IMR-90 (cell line): ENCODE measurements around the gene NLGN2. TPM values are rescaled to one million over a fixed set of nuclear protein-coding genes. Genes with fewer than 3 reads are reported as not detected.

ENCODE experiments used
- ATAC-seq: fragments of 200-7000 bp; cut with Tn5 transposase; 2 replicates; pipeline ENCODE4 v1.9.1; 2020; ENCODE audit warnings: low read depth, mild to moderate bottlenecking, moderate library complexity
- BruUV-seq: library from RNA; stranded (reverse); fragments of 400-500 nt; replicated peaks from 2 replicates; lab custom pipeline; 2021; lab: Mats Ljungman, UMichigan
- CTCF ChIA-PET: fragments of 300-600 bp; formaldehyde crosslinking; extraction: SDS; loops from one replicate; lab custom pipeline; 2021; ENCODE audit warnings: antibody characterized with exemption; lab: Yijun Ruan, JAX
- POLR2A ChIA-PET: fragments of 300-600 bp; sonication (Branson Sonifier 250); formaldehyde crosslinking; loops from one replicate; lab custom pipeline; 2022; ENCODE audit warnings: antibody characterized with exemption; ENCODE audit not compliant: unreplicated experiment; lab: Charles Lee
- DNase-seq: peaks from one replicate; pipeline ENCODE4 v3.0.0; 2013
- H2AFZ ChIP-seq: replicated peaks from 2 replicates; pipeline ENCODE3; 2013; ENCODE audit warnings: low read length, mild to moderate bottlenecking; ENCODE audit not compliant: poor library complexity
- H2AK5ac ChIP-seq: 2 replicates; pipeline ENCODE4 v1.6.1; 2013; ENCODE audit warnings: low read depth, low read length, inconsistent platforms
- H2AK9ac ChIP-seq: replicated peaks from 2 replicates; pipeline ENCODE3; 2013; ENCODE audit warnings: mild to moderate bottlenecking, low read depth, low read length, moderate library complexity; ENCODE audit not compliant: poor library complexity
- H2BK120ac ChIP-seq: 2 replicates; pipeline ENCODE4 v1.6.1; 2013; ENCODE audit warnings: low read depth, low read length, inconsistent platforms
- H2BK15ac ChIP-seq: 3 replicates; pipeline ENCODE4 v1.6.1; 2013; ENCODE audit warnings: low read depth, low read length, inconsistent platforms
- H2BK20ac ChIP-seq: 2 replicates; pipeline ENCODE4 v1.6.1; 2013; ENCODE audit warnings: low read depth, mild to moderate bottlenecking, inconsistent platforms, low read length, moderate library complexity
- H2BK5ac ChIP-seq: 2 replicates; pipeline ENCODE4 v1.6.1; 2013; ENCODE audit warnings: mild to moderate bottlenecking, low read depth, low read length, inconsistent platforms; ENCODE audit not compliant: poor library complexity, severe bottlenecking
- H3K14ac ChIP-seq: replicated peaks from 2 replicates; pipeline ENCODE4 v1.6.1; 2013; ENCODE audit warnings: low read depth, low read length, inconsistent platforms
- H3K18ac ChIP-seq: 2 replicates; pipeline ENCODE4 v1.6.1; 2013; ENCODE audit warnings: low read depth, low read length, control low read depth
- H3K23ac ChIP-seq: 2 replicates; pipeline ENCODE4 v1.6.1; 2013; ENCODE audit warnings: low read depth, low read length, inconsistent platforms
- H3K27ac ChIP-seq: 2 replicates; pipeline ENCODE4 v1.5.1; 2013; ENCODE audit warnings: mild to moderate bottlenecking, control low read depth, low read length; ENCODE audit not compliant: insufficient read depth
- H3K27me3 ChIP-seq: 2 replicates; pipeline ENCODE4 v1.6.1; 2013; ENCODE audit warnings: low read length; ENCODE audit not compliant: control insufficient read depth, insufficient read depth
- H3K36me3 ChIP-seq: 2 replicates; pipeline ENCODE4 v1.6.1; 2013; ENCODE audit warnings: low read length, mixed read lengths; ENCODE audit not compliant: control insufficient read depth, insufficient read depth
- H3K4ac ChIP-seq: 2 replicates; pipeline ENCODE4 v1.6.1; 2013; ENCODE audit warnings: low read depth, low read length, inconsistent platforms
- H3K4me1 ChIP-seq: 2 replicates; pipeline ENCODE4 v1.6.1; 2013; ENCODE audit warnings: low read length, mixed read lengths; ENCODE audit not compliant: control insufficient read depth, insufficient read depth
- H3K4me2 ChIP-seq: 2 replicates; pipeline ENCODE4 v1.6.1; 2013; ENCODE audit warnings: low read depth, mild to moderate bottlenecking, control low read depth, low read length, moderate library complexity
- H3K4me3 ChIP-seq: 2 replicates; pipeline ENCODE4 v1.5.1; 2013; ENCODE audit warnings: low read depth, mild to moderate bottlenecking, control low read depth, low read length, moderate library complexity; ENCODE audit not compliant: insufficient read depth
- H3K56ac ChIP-seq: 2 replicates; pipeline ENCODE4 v1.6.1; 2013; ENCODE audit warnings: low read length, inconsistent platforms; ENCODE audit not compliant: insufficient read depth; ENCODE audit errors: extremely low read depth
- H3K79me1 ChIP-seq, 2 experiments: 2 replicates each; pipeline ENCODE4 v1.6.1; 2013; ENCODE audit warnings: low read length in 2 of 2, inconsistent platforms in 1 of 2, low read depth in 1 of 2
- H3K9ac ChIP-seq: 2 replicates; pipeline ENCODE4 v1.6.1; 2013; ENCODE audit warnings: low read depth, low read length, control low read depth
- H3K9me1 ChIP-seq: 2 replicates; pipeline ENCODE4 v1.6.1; 2013; ENCODE audit warnings: low read length, inconsistent platforms; ENCODE audit not compliant: insufficient read depth
- H3K9me3 ChIP-seq: 2 replicates; pipeline ENCODE4 v1.6.1; 2013; ENCODE audit warnings: low read length; ENCODE audit not compliant: control insufficient read depth, insufficient read depth
- H4K20me1 ChIP-seq: 2 replicates; pipeline ENCODE4 v1.6.1; 2013; ENCODE audit warnings: low read length, inconsistent platforms; ENCODE audit not compliant: insufficient read depth
- H4K5ac ChIP-seq: 2 replicates; pipeline ENCODE4 v1.6.1; 2013; ENCODE audit warnings: mild to moderate bottlenecking, low read depth, low read length, control low read depth
- H4K8ac ChIP-seq, 2 experiments: 2 replicates each; pipeline ENCODE4 v1.6.1; 2013; ENCODE audit warnings: low read depth in 2 of 2, low read length in 2 of 2, control low read depth in 1 of 2, inconsistent platforms in 1 of 2
- H4K91ac ChIP-seq: 2 replicates; pipeline ENCODE4 v1.6.1; 2013; ENCODE audit warnings: low read depth, low read length, inconsistent platforms; ENCODE audit not compliant: insufficient read depth
- MAZ ChIP-seq: IDR thresholded peaks from 2 replicates; pipeline ENCODE4 v1.6.1; 2012; ENCODE audit warnings: low read depth, mild to moderate bottlenecking, low read length, improper control_type of control experiment, moderate library complexity, borderline replicate concordance
- MXI1 ChIP-seq: IDR thresholded peaks from 2 replicates; pipeline ENCODE4 v1.6.1; 2012; ENCODE audit warnings: low read depth, mild to moderate bottlenecking, low read length, moderate library complexity, borderline replicate concordance
- NFE2L2 ChIP-seq: fragments of 150-350 bp; IDR thresholded peaks from 2 replicates; pipeline ENCODE4 v1.6.1; 2016; ENCODE audit warnings: low read depth, mild to moderate bottlenecking, low read length
- SMC3 ChIP-seq: fragments of 150-350 bp; IDR thresholded peaks from 2 replicates; pipeline ENCODE4 v1.6.1; 2016; ENCODE audit warnings: low read depth, mild to moderate bottlenecking, antibody characterized with exemption, low read length, moderate library complexity
- WGBS, 2 experiments: methylation state at CpG; one replicate each; pipeline versions ENCODE4 v1.1.5 to v1.1.7; 2013; ENCODE audit warnings: missing lambda C conversion rate in 2 of 2; ENCODE audit not compliant: insufficient read length in 1 of 2; ENCODE audit errors: extremely low coverage in 2 of 2; 5-methylcytosine and 5-hydroxymethylcytosine counted together
- dilution Hi-C: fragments of 300-500 bp; cut with HindIII; formaldehyde crosslinking; loops from one replicate; pipeline ENCODE4 v1.14.3; 2018; ENCODE audit warnings: low sequenced_read_pairs; ENCODE audit not compliant: unreplicated experiment
- in situ Hi-C: fragments of 300-500 bp; cut with MboI; formaldehyde crosslinking; loops from 3 replicates; pipeline ENCODE4 v1.14.3; 2019; ENCODE audit warnings: low sequenced_read_pairs, inconsistent platforms, mixed read lengths
- intact Hi-C: fragments of 100-400 bp; cut with micrococcal nuclease; formaldehyde crosslinking; loops from 2 replicates; pipeline ENCODE4 v1.10.0; 2022
- polyA plus RNA-seq, 3 experiments: library from polyadenylated mRNA; depleted of rRNA; stranded (reverse); fragments of >200 nt; gene quantifications; 2 replicates each; pipeline ENCODE4 v1.2.3, GENCODE V29; 2012; ENCODE audit warnings: low replicate concordance in 1 of 3
- total RNA-seq: library from RNA; depleted of rRNA; stranded (reverse); fragments of >200 nt; gene quantifications from 2 replicates; pipeline ENCODE4 v1.2.3, GENCODE V29; 2012

NLGN2 gene
- total and polyA plus RNA-seq, 2 of the 4 experiments (the other 2 are of a cell fraction) = 1.8 to 38.1 TPM

GRCh38 chr17:7462474-7463371 lies 55.1 kb downstream of the NLGN2 start:
- Histone ChIP-seq H3K36me3 (peaks cover 44% of the 10 kb centered on the region), H4K91ac (no peak overlapping the region), H2AK5ac (no peak overlapping the region), H3K79me1 (peaks cover 16 to 59% of the 10 kb centered on the region in 2 experiments; a peak in 3 of 4 replicates), H3K9me3 (no peaks in the 10 kb centered on the region), H3K14ac (no peak overlapping the region), H4K8ac (no peak overlapping the region), H3K23ac (no peak overlapping the region), H3K9me1 (peaks cover 14% of the 10 kb centered on the region), H3K4me3 (no peak overlapping the region), H3K27me3 (no peaks in the 10 kb centered on the region), H2BK120ac (no peak overlapping the region), H2BK20ac (no peak overlapping the region), H2AK9ac (no peak overlapping the region), H3K18ac (no peak overlapping the region), H2BK5ac (no peak overlapping the region), H3K9ac (no peak overlapping the region), H4K20me1 (peaks cover 38% of the 10 kb centered on the region), H3K56ac (no peak overlapping the region), H4K5ac (no peak overlapping the region), H3K4me2 (no peak overlapping the region), H3K4ac (no peak overlapping the region), H2BK15ac (no peak overlapping the region), H2AFZ (no peak overlapping the region), H3K27ac (no peak overlapping the region), H3K4me1 (peaks cover 6% of the 10 kb centered on the region; the same call in 1 of the 2 replicates)
- ChIA-PET POLR2A (no interaction called here), CTCF (no interaction called here)
- intact Hi-C loops (no loop called here), dilution Hi-C loops (no loop called here), in situ Hi-C loops (no loop called here)
- no peak for ATAC-seq
- TF ChIP-seq MAZ (no peak), SMC3 (no peak), MXI1 (no peak), NFE2L2 (no peak)
- BruUV-seq = no TSS peak
- DNase-seq = no peak
- WGBS, 2 experiments = 80% methylated on average over 2 of the region's 44 CpGs; no CpG with 5 or more reads in 1 of the 2 experiments
